ENCODE measurements around the gene RUFY1.
"Not testable (repeated sequence)": the region's sequence is repeated elsewhere in the genome, so short reads cannot be mapped to it uniquely, and the experiment has no call there.

The RUFY1 gene

GRCh38 chr5:179550511-179551342 is at the start of gene RUFY1:
Gene RUFY1, plus strand, starts transcription at chr5:179550554. Its CDS starts 16 bp downstream, at chr5:179550570.
- in situ Hi-C loops (cut with MboI; ENCODE audit: low sequenced_read_pairs), result no loop called here

GRCh38 chr5:179501997-179502396 is 48.4 kb upstream of the RUFY1 start:
- in situ Hi-C loops (cut with MboI; ENCODE audit: low sequenced_read_pairs), result not testable (repeated sequence)

GRCh38 chr5:179502420-179502819 is 47.9 kb upstream of the RUFY1 start:
- in situ Hi-C loops (cut with MboI; ENCODE audit: low sequenced_read_pairs), result not testable (repeated sequence)

GRCh38 chr5:179504191-179504590 is 46.2 kb upstream of the RUFY1 start:
- in situ Hi-C loops (cut with MboI; ENCODE audit: low sequenced_read_pairs), result no loop called here

- in situ Hi-C loops (cut with MboI; ENCODE audit: low sequenced_read_pairs), result no loop called here
These were observed 45.6 kb upstream of the RUFY1 start for GRCh38 chr5:179504600-179505396.

- in situ Hi-C loops (cut with MboI; ENCODE audit: low sequenced_read_pairs), result no loop called here
These were observed 44.6 kb upstream of the RUFY1 start for GRCh38 chr5:179505636-179506261.

- in situ Hi-C loops (cut with MboI; ENCODE audit: low sequenced_read_pairs), result no loop called here
These were observed 41.1 kb upstream of the RUFY1 start for GRCh38 chr5:179509239-179509638.

- in situ Hi-C loops (cut with MboI; ENCODE audit: low sequenced_read_pairs), result loop anchor here (10.0 kb wide), 1 partner anchor 1555 kb away; no protein-coding TSS in a partner anchor
These were observed 40.5 kb upstream of the RUFY1 start for GRCh38 chr5:179509845-179510244.

GRCh38 chr5:179512452-179513000 is 37.8 kb upstream of the RUFY1 start:
- in situ Hi-C loops (cut with MboI; ENCODE audit: low sequenced_read_pairs), result loop anchor here (10.0 kb wide), 1 partner anchor 1558 kb away; no protein-coding TSS in a partner anchor

- in situ Hi-C loops (cut with MboI; ENCODE audit: low sequenced_read_pairs), result loop anchor here (10.0 kb wide), 1 partner anchor 1561 kb away; no protein-coding TSS in a partner anchor
These were observed 34.9 kb upstream of the RUFY1 start for GRCh38 chr5:179515501-179515900.

- in situ Hi-C loops (cut with MboI; ENCODE audit: low sequenced_read_pairs), result loop anchor here (10.0 kb wide), 1 partner anchor 1561 kb away; no protein-coding TSS in a partner anchor
These were observed 34.1 kb upstream of the RUFY1 start for GRCh38 chr5:179516221-179516620.

- in situ Hi-C loops (cut with MboI; ENCODE audit: low sequenced_read_pairs), result loop anchor here (10.0 kb wide), 1 partner anchor 1563 kb away; no protein-coding TSS in a partner anchor
These were observed 32.6 kb upstream of the RUFY1 start for GRCh38 chr5:179517746-179518145.

- in situ Hi-C loops (cut with MboI; ENCODE audit: low sequenced_read_pairs), result loop anchor here (10.0 kb wide), 1 partner anchor 1564 kb away; no protein-coding TSS in a partner anchor
These were observed 32.0 kb upstream of the RUFY1 start for GRCh38 chr5:179518369-179518768.

GRCh38 chr5:179519416-179520070 is 30.8 kb upstream of the RUFY1 start:
- in situ Hi-C loops (cut with MboI; ENCODE audit: low sequenced_read_pairs), result loop anchor here (10.0 kb wide), 1 partner anchor 1565 kb away; no protein-coding TSS in a partner anchor

GRCh38 chr5:179522107-179522506 is 28.2 kb upstream of the RUFY1 start:
- in situ Hi-C loops (cut with MboI; ENCODE audit: low sequenced_read_pairs), result not testable (repeated sequence)

GRCh38 chr5:179526978-179527377 is 23.4 kb upstream of the RUFY1 start:
- in situ Hi-C loops (cut with MboI; ENCODE audit: low sequenced_read_pairs), result no loop called here

- in situ Hi-C loops (cut with MboI; ENCODE audit: low sequenced_read_pairs), result no loop called here
These were observed 20.0 kb upstream of the RUFY1 start for GRCh38 chr5:179530069-179530998.

GRCh38 chr5:179533024-179533423 is 17.3 kb upstream of the RUFY1 start:
- in situ Hi-C loops (cut with MboI; ENCODE audit: low sequenced_read_pairs), result no loop called here

GRCh38 chr5:179533907-179534306 is 16.4 kb upstream of the RUFY1 start:
- in situ Hi-C loops (cut with MboI; ENCODE audit: low sequenced_read_pairs), result no loop called here

Data from HL-60/S4 treated with phorbol 12-myristate 13-acetate at 8.2 ng/mL for 4 days and 3 days (cell line).